Liver (tissue), 9 donors: ENCODE data around the gene KAZN. TPM values are rescaled to one million over a fixed set of nuclear protein-coding genes. Genes with fewer than 3 reads are reported as not detected.

ENCODE experiments used
- DNase-seq: peaks from one replicate; pipeline ENCODE4 v3.0.0-alpha.2; 2017; ENCODE audit warnings: low spot score
- H3K27ac ChIP-seq, 2 donors: one replicate each; pipeline ENCODE4 v1.7.0; 2013; ENCODE audit warnings: inconsistent platforms in 2 of 2, low read length in 2 of 2, control low read depth in 1 of 2, low read depth in 1 of 2, mild to moderate bottlenecking in 1 of 2
- H3K27me3 ChIP-seq, 4 donors: one replicate each; pipeline versions ENCODE4 v1.6.1 to v1.7.0; 2013; ENCODE audit warnings: low read length in 3 of 4, inconsistent platforms in 1 of 4, mild to moderate bottlenecking in 1 of 4, moderate library complexity in 1 of 4; ENCODE audit not compliant: control insufficient read depth in 4 of 4, insufficient read depth in 4 of 4
- H3K36me3 ChIP-seq, 4 donors: one replicate each; pipeline versions ENCODE4 v1.6.1 to v1.7.0; 2013; ENCODE audit warnings: low read length in 3 of 4, mild to moderate bottlenecking in 3 of 4, low read depth in 1 of 4, moderate library complexity in 1 of 4; ENCODE audit not compliant: control insufficient read depth in 4 of 4, insufficient read depth in 3 of 4
- H3K4me1 ChIP-seq, 4 donors: one replicate each; pipeline versions ENCODE4 v1.6.1 to v1.7.0; 2013; ENCODE audit warnings: low read length in 3 of 4, mild to moderate bottlenecking in 3 of 4, moderate library complexity in 1 of 4; ENCODE audit not compliant: control insufficient read depth in 4 of 4, insufficient read depth in 4 of 4
- H3K4me3 ChIP-seq, 3 donors: one replicate each; pipeline versions ENCODE4 v1.6.1 to v1.7.0; 2013; ENCODE audit warnings: low read length in 3 of 3, control low read depth in 1 of 3, low read depth in 1 of 3, mild to moderate bottlenecking in 1 of 3
- H3K9ac ChIP-seq, 2 donors: one replicate each; pipeline ENCODE4 v1.7.0; 2013; ENCODE audit warnings: low read length in 2 of 2, mild to moderate bottlenecking in 2 of 2, moderate library complexity in 2 of 2, control low read depth in 1 of 2, low read depth in 1 of 2
- H3K9me3 ChIP-seq, 4 donors: one replicate each; pipeline versions ENCODE4 v1.6.1 to v1.7.0; 2013; ENCODE audit warnings: low read length in 3 of 4; ENCODE audit not compliant: control insufficient read depth in 4 of 4
- ATF3 ChIP-seq: IDR thresholded peaks from 2 replicates; pipeline ENCODE4 v1.6.1; 2016; ENCODE audit warnings: antibody characterized with exemption
- CTCF ChIP-seq: fragments of 150-350 bp; IDR thresholded peaks from 2 replicates; pipeline ENCODE4 v1.5.1; 2017; ENCODE audit warnings: improper control_type of control experiment, low read depth, low read length; ENCODE audit not compliant: missing input control
- EGR1 ChIP-seq, 2 donors: IDR thresholded peaks; 2 replicates each; pipeline ENCODE4 v1.6.1; 2016 to 2018; ENCODE audit warnings: antibody characterized with exemption in 2 of 2, low read depth in 2 of 2
- FOXA1 ChIP-seq: IDR thresholded peaks from 2 replicates; pipeline ENCODE4 v1.6.1; 2016; ENCODE audit warnings: antibody characterized with exemption
- FOXA2 ChIP-seq: IDR thresholded peaks from 2 replicates; pipeline ENCODE4 v1.6.1; 2016; ENCODE audit warnings: antibody characterized with exemption
- GABPA ChIP-seq, 2 donors: IDR thresholded peaks in 1 of 2; conservative IDR thresholded peaks in 1 of 2; 2 replicates each; pipeline ENCODE4 v1.6.1; 2016; ENCODE audit warnings: antibody characterized with exemption in 2 of 2, mild to moderate bottlenecking in 1 of 2, moderate library complexity in 1 of 2
- HNF4A ChIP-seq, 2 donors: conservative IDR thresholded peaks; 2 replicates each; pipeline ENCODE4 v1.6.1; 2016; ENCODE audit warnings: antibody characterized with exemption in 2 of 2, mild to moderate bottlenecking in 2 of 2
- HNF4G ChIP-seq: IDR thresholded peaks from 2 replicates; pipeline ENCODE4 v1.6.1; 2016; ENCODE audit warnings: antibody characterized with exemption
- JUND ChIP-seq, 2 donors: IDR thresholded peaks; 2 replicates each; pipeline ENCODE4 v1.6.1; 2016; ENCODE audit warnings: antibody characterized with exemption in 2 of 2
- MAX ChIP-seq: IDR thresholded peaks from 2 replicates; pipeline ENCODE4 v1.6.1; 2016; ENCODE audit warnings: antibody characterized with exemption
- NR2F2 ChIP-seq: IDR thresholded peaks from 2 replicates; pipeline ENCODE4 v1.6.1; 2016; ENCODE audit warnings: antibody characterized with exemption
- RAD21 ChIP-seq, 2 donors: IDR thresholded peaks; 2 replicates each; pipeline ENCODE4 v1.6.1; 2016; ENCODE audit warnings: antibody characterized with exemption in 2 of 2, mild to moderate bottlenecking in 2 of 2
- REST ChIP-seq: IDR thresholded peaks from 2 replicates; pipeline ENCODE4 v1.6.1; 2016; ENCODE audit warnings: antibody characterized with exemption, mild to moderate bottlenecking
- RXRA ChIP-seq, 2 donors: IDR thresholded peaks; 2 replicates each; pipeline ENCODE4 v1.6.1; 2017 to 2018; ENCODE audit warnings: antibody characterized with exemption in 2 of 2, mild to moderate bottlenecking in 1 of 2
- SP1 ChIP-seq: IDR thresholded peaks from 2 replicates; pipeline ENCODE4 v1.6.1; 2018; ENCODE audit warnings: antibody characterized with exemption, mild to moderate bottlenecking
- TAF1 ChIP-seq: conservative IDR thresholded peaks from 2 replicates; pipeline ENCODE4 v1.6.1; 2016; ENCODE audit warnings: antibody characterized with exemption, mild to moderate bottlenecking
- YY1 ChIP-seq: IDR thresholded peaks from 2 replicates; pipeline ENCODE4 v1.6.1; 2016; ENCODE audit warnings: antibody characterized with exemption, mild to moderate bottlenecking
- WGBS: extraction: QIAGEN DNeasy Blood & Tissue Kit; methylation state at CpG from one replicate; pipeline ENCODE4 v1.1.7; 2013; 5-methylcytosine and 5-hydroxymethylcytosine counted together
- polyA plus RNA-seq, 2 donors: library from polyadenylated mRNA; stranded (reverse) in 1 of 2; unstranded in 1 of 2; fragments of 200-250 nt in 1 of 2; fragments of >200 nt in 1 of 2; fragmentation: Nextera tagmentation in 1 of 2; extraction: Ambion mirVana in 1 of 2; gene quantifications; one replicate each; pipeline versions ENCODE4 v1.2.1 to v1.2.3, GENCODE V29; 2013 to 2015
- total RNA-seq, 2 donors: library from RNA; depleted of rRNA; stranded (reverse); fragments of >200 nt; gene quantifications; one replicate each; pipeline ENCODE4 v1.2.3, GENCODE V29; 2014
- TF ChIP-seq, protein P1 (sequence below): IDR thresholded peaks from 2 replicates; pipeline ENCODE4 v1.6.1; 2016; ENCODE audit warnings: antibody characterized with exemption
- donor health status: healthy.
- donor health status: healthy.
- donor health status: healthy.
- donor health status: healthy.
- donor health status: healthy.

Gene KAZN
- total and polyA plus RNA-seq, 4 donors, result 1.9 to 6.9 (median 2.4) TPM

DNA sequence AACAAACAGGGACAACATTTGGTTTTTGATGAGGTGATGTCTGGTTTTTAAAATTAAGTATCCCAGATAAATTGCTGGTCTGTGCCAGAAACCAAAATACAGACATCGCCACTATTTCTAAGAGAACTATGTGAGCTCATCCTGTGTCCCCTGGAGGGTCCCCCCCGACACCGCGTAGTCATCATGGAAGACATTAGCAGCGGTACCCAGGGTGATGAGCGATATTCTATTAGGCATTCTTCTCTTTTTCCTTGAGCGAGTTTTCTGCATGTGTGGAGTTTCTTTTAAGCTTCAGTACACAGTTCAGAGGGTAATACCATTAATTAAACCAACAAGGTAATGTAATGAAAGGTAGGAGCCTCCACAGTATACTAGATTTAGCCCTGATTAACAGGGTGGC lies 26.5 kb downstream of the KAZN start (continued):
- TF ChIP-seq CTCF (no peak), EGR1 (IDR thresholded peaks at IDR 0.05; ENCODE audit: low read depth in 2 of 2) (no peak), YY1 (no peak), HNF4G (no peak), SP1 (no peak)

DNA sequence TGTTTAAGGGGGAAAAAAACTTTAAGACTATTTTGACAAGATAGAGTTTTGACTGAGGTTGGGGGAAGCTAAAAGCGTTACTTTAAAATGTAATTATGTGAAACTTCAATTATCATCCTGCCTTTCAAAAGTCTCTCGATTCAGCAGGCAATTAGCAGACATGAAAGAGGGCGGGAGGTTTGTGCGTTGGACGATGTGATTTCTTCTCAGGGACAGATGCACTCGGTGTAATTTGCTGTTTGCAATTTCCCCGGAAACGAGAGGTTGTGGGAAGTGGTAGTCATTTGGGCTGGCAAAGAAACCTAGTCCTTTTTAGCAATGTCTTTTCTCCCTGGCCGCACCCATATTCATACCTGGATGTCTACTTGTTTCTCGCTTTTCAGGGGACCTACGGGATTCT lies 27.1 kb downstream of the KAZN start:
- TF ChIP-seq ATF3 (no peak), SP1 (no peak), REST (no peak), HNF4G (no peak), FOXA2 (no peak), TAF1 (no peak), RAD21 (IDR thresholded peaks at IDR 0.05) (no peak), GABPA (IDR thresholded peaks at IDR 0.05 in 1 of 2, conservative IDR thresholded peaks at IDR 0.05 in 1 of 2) (no peak), CTCF (no peak), FOXA1 (no peak), RXRA (IDR thresholded peaks at IDR 0.05) (no peak), NR2F2 (no peak), YY1 (no peak), MAX (no peak), HNF4A (conservative IDR thresholded peaks at IDR 0.05) (no peak), JUND (IDR thresholded peaks at IDR 0.05) (no peak), EGR1 (IDR thresholded peaks at IDR 0.05; ENCODE audit: low read depth in 2 of 2) (no peak)
- TF ChIP-seq, protein P1, sequence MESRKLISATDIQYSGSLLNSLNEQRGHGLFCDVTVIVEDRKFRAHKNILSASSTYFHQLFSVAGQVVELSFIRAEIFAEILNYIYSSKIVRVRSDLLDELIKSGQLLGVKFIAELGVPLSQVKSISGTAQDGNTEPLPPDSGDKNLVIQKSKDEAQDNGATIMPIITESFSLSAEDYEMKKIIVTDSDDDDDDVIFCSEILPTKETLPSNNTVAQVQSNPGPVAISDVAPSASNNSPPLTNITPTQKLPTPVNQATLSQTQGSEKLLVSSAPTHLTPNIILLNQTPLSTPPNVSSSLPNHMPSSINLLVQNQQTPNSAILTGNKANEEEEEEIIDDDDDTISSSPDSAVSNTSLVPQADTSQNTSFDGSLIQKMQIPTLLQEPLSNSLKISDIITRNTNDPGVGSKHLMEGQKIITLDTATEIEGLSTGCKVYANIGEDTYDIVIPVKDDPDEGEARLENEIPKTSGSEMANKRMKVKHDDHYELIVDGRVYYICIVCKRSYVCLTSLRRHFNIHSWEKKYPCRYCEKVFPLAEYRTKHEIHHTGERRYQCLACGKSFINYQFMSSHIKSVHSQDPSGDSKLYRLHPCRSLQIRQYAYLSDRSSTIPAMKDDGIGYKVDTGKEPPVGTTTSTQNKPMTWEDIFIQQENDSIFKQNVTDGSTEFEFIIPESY, result no peak
- H3K4me1 ChIP-seq, result no peaks in the 10 kb centered on the region
- H3K9me3 ChIP-seq, result no peaks in the 10 kb centered on the region
- H3K4me3 ChIP-seq, result no peak overlapping the region
- no peak overlapping the region for H3K9ac ChIP-seq
- no peak for DNase-seq
- H3K36me3 ChIP-seq, result no peaks in the 10 kb centered on the region
- WGBS, result 76% methylated on average over 11 of the region's 11 CpGs
- H3K27me3 ChIP-seq, result peaks cover 0 to 2% (median 0%) of the 10 kb centered on the region in 4 donors
- no peak overlapping the region for H3K27ac ChIP-seq
